ENCODE data around the gene HAGH.

The HAGH gene

GRCh38 chr16:1774448-1774780, 52.2 kb downstream of the HAGH start:
- no peak for TF ChIP-seq CTCF (IDR thresholded peaks at IDR 0.05; ENCODE audit: low read depth, low read length)
- DNase-seq, result no peak
- Histone ChIP-seq H3K27ac (no peak overlapping the region), H3K27me3 (ENCODE audit: insufficient read depth, low read depth, severe bottlenecking) (no peaks in the 10 kb centered on the region), H3K4me3 (ENCODE audit: low read depth, low read length) (no peak overlapping the region), H3K9me3 (ENCODE audit: severe bottlenecking) (no peaks in the 10 kb centered on the region), H3K36me3 (peaks cover 64% of the 10 kb centered on the region)

DNA sequence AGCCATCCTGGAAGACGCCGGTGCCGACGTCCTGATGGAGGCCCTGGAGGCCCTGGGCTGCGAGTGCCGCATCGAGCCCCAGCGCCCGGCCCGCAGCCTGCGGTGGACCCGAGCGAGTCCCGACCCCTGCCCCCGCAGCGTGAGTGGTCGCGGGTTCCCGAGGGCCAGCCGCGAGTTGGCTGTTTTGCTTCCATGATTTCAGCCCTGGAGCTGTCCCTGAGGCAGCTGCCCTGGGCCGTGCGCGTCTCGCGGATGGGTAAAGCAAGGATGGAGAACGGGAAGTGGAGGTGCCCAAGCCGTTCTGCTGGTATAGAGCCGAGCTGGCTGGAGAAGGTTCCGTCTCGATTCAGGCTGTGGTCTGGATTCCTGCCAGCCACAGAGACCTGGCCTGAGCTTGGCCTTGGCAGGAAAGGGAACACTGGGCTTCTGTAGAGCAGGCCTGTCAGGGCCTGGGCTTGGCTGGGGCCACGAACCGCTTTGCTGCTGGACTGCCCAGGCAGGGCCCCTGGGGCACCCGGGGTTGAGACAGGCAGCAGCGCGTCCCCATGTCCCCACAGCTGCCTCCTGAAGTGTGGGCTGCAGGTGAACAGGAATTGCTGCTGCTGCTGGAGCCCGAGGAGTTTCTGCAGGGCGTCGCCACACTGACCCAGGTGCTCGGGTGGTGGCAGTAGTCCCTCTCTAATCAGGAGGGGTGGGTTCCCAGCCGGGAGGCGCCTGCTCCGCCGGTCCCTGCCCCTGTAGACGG, 52.8 kb downstream of the HAGH start:
- Histone ChIP-seq H3K27ac (peak overlapping the region; percentile 87), H3K27me3 (ENCODE audit: insufficient read depth, low read depth, severe bottlenecking) (no peaks in the 10 kb centered on the region), H3K9me3 (ENCODE audit: severe bottlenecking) (no peaks in the 10 kb centered on the region), H3K4me3 (ENCODE audit: low read depth, low read length) (peak overlapping the region; percentile 77), H3K36me3 (peaks cover 66% of the 10 kb centered on the region)
- DNase-seq, result no peak
- no peak for TF ChIP-seq CTCF (IDR thresholded peaks at IDR 0.05; ENCODE audit: low read depth, low read length)

- Histone ChIP-seq H3K27ac (peak within 1 kb of the TSS; percentile 87), H3K9me3 (ENCODE audit: severe bottlenecking) (no peaks in the 10 kb centered on the region), H3K4me3 (ENCODE audit: low read depth, low read length) (peak within 1 kb of the TSS; percentile 77), H3K27me3 (ENCODE audit: insufficient read depth, low read depth, severe bottlenecking) (no peaks in the 10 kb centered on the region), H3K36me3 (peaks cover 67% of the 10 kb centered on the region)
- TF ChIP-seq CTCF (IDR thresholded peaks at IDR 0.05; ENCODE audit: low read depth, low read length), result peak; percentile 88
- DNase-seq, result peak; percentile 88
Observed at GRCh38 chr16:1772908-1773702, 53.5 kb downstream of the HAGH start, which contains the start of gene MRPS34. Gene MRPS34 (minus strand): TSS chr16:1773134. CDS start chr16:1773119, 15 bp downstream.

DNA sequence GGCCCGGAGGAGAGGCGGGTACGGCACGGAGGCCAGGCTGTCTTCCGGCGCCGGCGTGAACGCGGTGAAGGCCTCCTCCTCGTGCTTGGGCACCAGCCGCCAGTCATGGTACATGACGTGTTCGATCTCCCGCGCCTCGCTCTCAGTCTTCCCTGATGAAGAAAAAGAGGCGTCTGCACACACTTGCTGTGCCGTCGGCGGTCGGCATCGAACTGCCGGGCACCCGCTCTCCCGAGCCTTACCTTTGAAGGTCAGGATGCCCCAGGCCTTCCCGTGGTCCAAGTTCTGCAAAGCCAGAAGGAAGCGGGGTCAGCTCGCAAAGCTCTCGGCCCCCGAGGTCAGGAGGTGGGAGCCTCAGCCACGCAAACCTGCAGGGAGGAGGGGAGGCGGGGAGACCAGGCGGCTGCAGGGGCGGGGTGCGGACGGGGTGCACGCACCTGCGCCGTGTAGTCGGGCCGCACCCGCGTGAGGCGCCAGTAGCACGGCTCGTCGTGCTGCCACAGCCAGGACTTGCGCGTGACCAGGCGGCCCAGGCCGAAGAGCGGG, 54.2 kb downstream of the HAGH start, which contains the start of gene EME2:
Gene EME2, plus strand, starts transcription at position 449 of the 546 bp plus-strand sequence. CDS start 418 bp downstream, outside the sequence.
- Histone ChIP-seq H3K27me3 (ENCODE audit: insufficient read depth, low read depth, severe bottlenecking) (no peaks in the 10 kb centered on the region), H3K27ac (peak within 1 kb of the TSS; percentile 87), H3K9me3 (ENCODE audit: severe bottlenecking) (no peaks in the 10 kb centered on the region), H3K4me3 (ENCODE audit: low read depth, low read length) (peak within 1 kb of the TSS; percentile 77), H3K36me3 (peaks cover 67% of the 10 kb centered on the region)
- no peak for DNase-seq
- no peak for TF ChIP-seq CTCF (IDR thresholded peaks at IDR 0.05; ENCODE audit: low read depth, low read length)

DNA sequence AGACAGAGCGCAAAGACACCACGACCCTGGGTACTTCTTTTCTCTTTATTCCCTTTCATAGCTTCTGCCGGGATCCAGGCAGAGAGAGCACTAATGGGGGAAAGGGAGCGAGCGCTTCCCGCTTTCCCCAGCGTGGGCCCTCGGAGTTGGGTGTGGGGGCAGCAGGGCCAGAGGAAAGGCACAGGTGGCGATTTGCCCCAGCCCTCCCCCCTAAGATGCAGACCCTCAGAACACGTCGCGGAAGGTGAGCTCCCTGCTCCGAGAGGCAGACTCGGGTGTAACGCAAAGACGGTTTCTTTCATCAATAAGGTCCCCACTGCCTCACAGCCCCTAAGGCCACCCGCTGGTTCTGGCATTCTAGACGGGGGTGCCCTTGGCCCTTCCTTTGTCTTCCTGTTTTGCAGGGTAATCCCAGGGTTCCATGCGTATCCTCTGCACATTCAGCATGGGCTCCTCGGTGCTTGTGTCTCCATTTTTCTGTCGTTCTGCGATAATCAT, 54.7 kb downstream of the HAGH start:
- no peak for DNase-seq

More for the DNA sequence above, 54.7 kb downstream of the HAGH start:
- Histone ChIP-seq H3K4me3 (ENCODE audit: low read depth, low read length) (peak overlapping the region; percentile 77), H3K9me3 (ENCODE audit: severe bottlenecking) (no peaks in the 10 kb centered on the region), H3K27me3 (ENCODE audit: insufficient read depth, low read depth, severe bottlenecking) (no peaks in the 10 kb centered on the region), H3K36me3 (peaks cover 67% of the 10 kb centered on the region), H3K27ac (peak overlapping the region; percentile 87)
- TF ChIP-seq CTCF (IDR thresholded peaks at IDR 0.05; ENCODE audit: low read depth, low read length), result no peak
